HL-60 (cell line): ENCODE data around the gene CDYL.

ENCODE experiments used
- DNase-seq, 2 experiments: peaks; one replicate each; pipeline ENCODE4 v3.0.0-alpha.2; 2010 to 2020; ENCODE audit warnings: low read depth in 1 of 2, low spot score in 1 of 2
- H3K27ac ChIP-seq: fragments of 250-450 bp; sonication (Bioruptor Pico); replicated peaks from 2 replicates; pipeline ENCODE4 v1.5.1; 2020; ENCODE audit warnings: mild to moderate bottlenecking, moderate library complexity
- H3K27me3 ChIP-seq: fragments of 250-450 bp; sonication (Bioruptor Pico); 2 replicates; pipeline ENCODE4 v1.5.1; 2021; ENCODE audit warnings: mild to moderate bottlenecking, moderate library complexity; ENCODE audit not compliant: insufficient read depth, poor library complexity, severe bottlenecking
- H3K4me3 ChIP-seq: replicated peaks from 2 replicates; pipeline ENCODE4 v1.5.1; 2011; ENCODE audit warnings: mild to moderate bottlenecking, control low read depth, low read length; ENCODE audit not compliant: insufficient read depth
- GABPA ChIP-seq: IDR thresholded peaks from 2 replicates; pipeline ENCODE4 v1.6.1; 2012; ENCODE audit warnings: low read depth
- POLR2AphosphoS5 ChIP-seq: IDR thresholded peaks from 2 replicates; pipeline ENCODE4 v1.6.1; 2012; ENCODE audit warnings: low read depth
- SPI1 ChIP-seq: IDR thresholded peaks from 2 replicates; pipeline ENCODE4 v1.6.1; 2012; ENCODE audit warnings: low read depth, mild to moderate bottlenecking, borderline replicate concordance
- TF ChIP-seq, protein P1 (sequence below): IDR thresholded peaks from one replicate; pipeline ENCODE4 v1.5.1; 2011; ENCODE audit warnings: low read length, control low read depth, inconsistent platforms; ENCODE audit not compliant: insufficient read depth
- TF ChIP-seq, protein P2 (sequence below): IDR thresholded peaks from 2 replicates; pipeline ENCODE4 v1.6.1; 2012; ENCODE audit warnings: low read depth; ENCODE audit not compliant: insufficient replicate concordance

The CDYL gene

DNA sequence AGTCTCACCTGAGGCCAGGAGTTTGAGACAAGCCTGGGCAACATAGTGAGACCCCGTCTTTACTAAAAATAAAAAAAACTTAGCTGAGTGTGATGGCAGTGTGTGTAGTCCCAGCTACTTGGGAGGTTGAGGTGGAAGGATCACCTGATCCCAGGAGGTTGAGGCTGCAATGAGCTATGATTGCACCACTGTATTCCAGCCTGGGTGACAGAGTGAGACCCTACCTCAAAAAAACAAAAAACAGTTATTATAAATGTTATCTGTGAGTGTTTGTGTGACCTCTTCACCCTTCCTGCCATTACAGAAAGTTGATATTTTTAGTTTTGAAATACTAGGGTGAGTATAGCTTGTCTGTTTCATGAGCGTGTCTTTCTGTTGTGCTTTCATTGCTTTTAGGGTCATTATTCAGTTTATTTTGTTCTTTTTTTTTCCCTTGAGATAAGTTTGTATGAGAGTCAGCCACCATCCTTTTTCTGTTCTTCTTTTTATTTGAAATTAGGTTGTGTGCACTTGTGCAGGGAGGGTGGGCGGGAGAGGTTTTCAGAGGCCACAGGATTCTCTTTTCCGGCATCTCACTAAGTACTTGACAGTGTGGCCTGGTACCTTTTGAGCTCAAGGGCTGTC is 26.2 kb downstream of the CDYL start:
- DNase-seq, result no peak
- Histone ChIP-seq H3K27me3 (no peaks in the 10 kb centered on the region), H3K27ac (no peak overlapping the region), H3K4me3 (no peak overlapping the region)
- TF ChIP-seq, protein P1, sequence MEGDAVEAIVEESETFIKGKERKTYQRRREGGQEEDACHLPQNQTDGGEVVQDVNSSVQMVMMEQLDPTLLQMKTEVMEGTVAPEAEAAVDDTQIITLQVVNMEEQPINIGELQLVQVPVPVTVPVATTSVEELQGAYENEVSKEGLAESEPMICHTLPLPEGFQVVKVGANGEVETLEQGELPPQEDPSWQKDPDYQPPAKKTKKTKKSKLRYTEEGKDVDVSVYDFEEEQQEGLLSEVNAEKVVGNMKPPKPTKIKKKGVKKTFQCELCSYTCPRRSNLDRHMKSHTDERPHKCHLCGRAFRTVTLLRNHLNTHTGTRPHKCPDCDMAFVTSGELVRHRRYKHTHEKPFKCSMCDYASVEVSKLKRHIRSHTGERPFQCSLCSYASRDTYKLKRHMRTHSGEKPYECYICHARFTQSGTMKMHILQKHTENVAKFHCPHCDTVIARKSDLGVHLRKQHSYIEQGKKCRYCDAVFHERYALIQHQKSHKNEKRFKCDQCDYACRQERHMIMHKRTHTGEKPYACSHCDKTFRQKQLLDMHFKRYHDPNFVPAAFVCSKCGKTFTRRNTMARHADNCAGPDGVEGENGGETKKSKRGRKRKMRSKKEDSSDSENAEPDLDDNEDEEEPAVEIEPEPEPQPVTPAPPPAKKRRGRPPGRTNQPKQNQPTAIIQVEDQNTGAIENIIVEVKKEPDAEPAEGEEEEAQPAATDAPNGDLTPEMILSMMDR, result no peak
- TF ChIP-seq POLR2AphosphoS5 (no peak), SPI1 (no peak), GABPA (no peak)
- TF ChIP-seq, protein P2, sequence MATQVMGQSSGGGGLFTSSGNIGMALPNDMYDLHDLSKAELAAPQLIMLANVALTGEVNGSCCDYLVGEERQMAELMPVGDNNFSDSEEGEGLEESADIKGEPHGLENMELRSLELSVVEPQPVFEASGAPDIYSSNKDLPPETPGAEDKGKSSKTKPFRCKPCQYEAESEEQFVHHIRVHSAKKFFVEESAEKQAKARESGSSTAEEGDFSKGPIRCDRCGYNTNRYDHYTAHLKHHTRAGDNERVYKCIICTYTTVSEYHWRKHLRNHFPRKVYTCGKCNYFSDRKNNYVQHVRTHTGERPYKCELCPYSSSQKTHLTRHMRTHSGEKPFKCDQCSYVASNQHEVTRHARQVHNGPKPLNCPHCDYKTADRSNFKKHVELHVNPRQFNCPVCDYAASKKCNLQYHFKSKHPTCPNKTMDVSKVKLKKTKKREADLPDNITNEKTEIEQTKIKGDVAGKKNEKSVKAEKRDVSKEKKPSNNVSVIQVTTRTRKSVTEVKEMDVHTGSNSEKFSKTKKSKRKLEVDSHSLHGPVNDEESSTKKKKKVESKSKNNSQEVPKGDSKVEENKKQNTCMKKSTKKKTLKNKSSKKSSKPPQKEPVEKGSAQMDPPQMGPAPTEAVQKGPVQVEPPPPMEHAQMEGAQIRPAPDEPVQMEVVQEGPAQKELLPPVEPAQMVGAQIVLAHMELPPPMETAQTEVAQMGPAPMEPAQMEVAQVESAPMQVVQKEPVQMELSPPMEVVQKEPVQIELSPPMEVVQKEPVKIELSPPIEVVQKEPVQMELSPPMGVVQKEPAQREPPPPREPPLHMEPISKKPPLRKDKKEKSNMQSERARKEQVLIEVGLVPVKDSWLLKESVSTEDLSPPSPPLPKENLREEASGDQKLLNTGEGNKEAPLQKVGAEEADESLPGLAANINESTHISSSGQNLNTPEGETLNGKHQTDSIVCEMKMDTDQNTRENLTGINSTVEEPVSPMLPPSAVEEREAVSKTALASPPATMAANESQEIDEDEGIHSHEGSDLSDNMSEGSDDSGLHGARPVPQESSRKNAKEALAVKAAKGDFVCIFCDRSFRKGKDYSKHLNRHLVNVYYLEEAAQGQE, result no peak

DNA sequence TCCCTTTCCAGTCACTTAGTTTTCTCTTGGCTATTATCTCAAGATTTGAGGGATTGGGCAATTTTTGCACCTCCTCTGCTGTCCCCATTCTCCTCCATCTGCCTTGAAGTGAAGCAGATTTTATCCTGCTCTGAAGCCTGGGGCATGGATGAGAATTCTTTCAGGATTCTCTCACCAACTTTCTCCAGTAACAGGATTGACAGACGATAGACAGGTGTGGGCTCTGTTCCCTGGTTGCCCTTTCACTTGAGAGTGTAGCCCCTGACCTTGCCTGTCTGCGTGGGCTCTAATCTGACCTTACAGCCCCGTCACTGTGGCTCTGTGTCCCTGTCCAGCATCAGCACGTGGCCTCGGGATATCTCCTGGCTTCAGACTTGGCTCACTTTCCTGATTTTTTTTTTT is 27.1 kb downstream of the CDYL start:
- Histone ChIP-seq H3K27me3 (no peaks in the 10 kb centered on the region), H3K27ac (no peak overlapping the region), H3K4me3 (no peak overlapping the region)
- TF ChIP-seq SPI1 (no peak), POLR2AphosphoS5 (no peak), GABPA (no peak)
- TF ChIP-seq, protein P1, result no peak
- TF ChIP-seq, protein P2, result no peak
- no peak for DNase-seq

DNA sequence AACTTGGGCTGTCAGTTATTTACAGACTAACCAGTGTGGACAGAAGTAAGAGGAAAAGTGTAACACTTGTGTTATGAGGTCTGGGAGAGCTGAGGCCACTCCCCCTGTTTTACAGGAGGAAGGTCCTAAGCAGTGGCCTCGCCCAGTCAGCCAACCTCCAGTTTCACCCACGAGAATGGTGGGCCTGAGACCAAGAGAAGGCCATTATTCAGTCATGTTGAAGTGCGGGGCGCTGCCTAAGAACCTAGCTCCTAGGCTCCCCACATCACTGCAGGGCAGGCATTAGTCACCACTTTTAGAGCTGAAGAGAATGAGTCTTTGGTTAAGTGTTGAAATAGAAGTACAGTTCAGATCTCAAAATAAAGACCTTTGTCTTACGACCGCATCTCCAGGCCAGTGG is 27.9 kb downstream of the CDYL start:
- H3K4me3 ChIP-seq, result no peak overlapping the region
- no peaks in the 10 kb centered on the region for H3K27me3 ChIP-seq
- TF ChIP-seq, protein P1, result no peak
- TF ChIP-seq GABPA (no peak), POLR2AphosphoS5 (no peak), SPI1 (no peak)
- TF ChIP-seq, protein P2, result no peak
- no peak overlapping the region for H3K27ac ChIP-seq
- DNase-seq, result no peak
